Measurements from ENCODE around the gene NMBR. TPM values are rescaled to one million over a fixed set of nuclear protein-coding genes. Genes with fewer than 3 reads are reported as not detected.
A peak's percentile ranks its signal among the peaks of the same experiment; 100 is the strongest.
"Not testable (repeated sequence)": the region's sequence is repeated elsewhere in the genome, so short reads cannot be mapped to it uniquely, and the experiment has no call there.

NMBR gene
- total RNA-seq, 2 donors from 2014 or later: not detected

- Mint-ChIP-seq H3K9me3 (no peaks in the 10 kb centered on the region), H3K36me3 (no peaks in the 10 kb centered on the region)
- no peak for DNase-seq (ENCODE audit: low spot score in 2 of 2)
These were observed 20.1 kb upstream of the NMBR start for GRCh38 chr6:142167071-142167470.

DNA sequence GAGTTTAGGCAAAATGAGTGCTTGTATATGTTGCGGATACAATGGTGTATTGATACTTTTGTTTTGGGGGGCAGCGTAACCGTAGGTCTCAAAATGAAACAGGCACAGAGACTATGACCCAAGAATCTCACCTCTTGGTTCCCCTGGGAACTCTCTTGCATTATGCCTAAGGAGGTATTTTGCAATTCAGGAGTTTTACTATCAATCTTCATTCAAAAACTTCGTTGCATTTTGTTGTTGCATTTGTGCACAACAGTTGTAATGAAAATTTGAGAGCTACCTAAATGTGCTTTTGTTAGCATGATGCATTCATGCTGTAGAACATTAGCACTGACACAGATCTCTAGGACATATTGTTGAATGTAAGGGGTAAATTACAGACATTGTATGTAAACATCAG is 18.3 kb upstream of the NMBR start:
- DNase-seq (ENCODE audit: low spot score in 2 of 2) (no peak), ATAC-seq (no peak)
- Mint-ChIP-seq H3K9me3 (no peaks in the 10 kb centered on the region), H3K27ac (no peak overlapping the region), H3K36me3 (no peaks in the 10 kb centered on the region)

More at GRCh38 chr6:142167071-142167470, 20.1 kb upstream of the NMBR start:
- ATAC-seq: no peak
- peak overlapping the region in 1 of 2 donors; percentile 36 for H3K27ac Mint-ChIP-seq

DNA sequence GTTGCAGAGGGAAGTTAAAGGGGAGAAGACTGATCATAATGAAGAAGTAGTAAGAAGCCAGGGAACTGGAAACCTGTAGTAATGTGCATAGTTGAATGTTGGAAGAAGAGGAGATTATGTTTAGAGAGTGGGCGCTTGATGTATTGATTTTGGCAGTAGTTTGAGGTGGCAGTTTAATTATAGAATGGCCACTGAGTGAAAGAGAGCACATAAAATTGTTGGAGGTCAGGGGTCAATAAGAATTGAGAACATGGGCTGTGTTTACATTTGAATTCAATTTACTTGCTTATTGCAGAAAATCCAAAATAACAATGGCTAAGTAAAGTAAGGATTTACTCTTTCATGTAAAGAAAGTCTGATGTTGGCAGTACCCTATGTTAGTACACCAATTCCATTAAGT is 15.9 kb upstream of the NMBR start:
- Mint-ChIP-seq H3K27ac (no peak overlapping the region), H3K9me3 (no peaks in the 10 kb centered on the region), H3K36me3 (no peaks in the 10 kb centered on the region)
- ATAC-seq (no peak), DNase-seq (ENCODE audit: low spot score in 2 of 2) (no peak)

- H3K9me3 Mint-ChIP-seq; DNase-seq (ENCODE audit: low spot score in 2 of 2); H3K36me3 Mint-ChIP-seq; H3K27ac Mint-ChIP-seq; ATAC-seq: not testable (repeated sequence)
These were observed 9.8 kb upstream of the NMBR start for GRCh38 chr6:142156758-142157068.

- DNase-seq (ENCODE audit: low spot score in 2 of 2) (no peak), ATAC-seq (peak in 1 of 2 donors; percentile 43)
- Mint-ChIP-seq H3K36me3 (peaks cover 0 to under 1% of the 10 kb centered on the region in 2 donors), H3K9me3 (no peaks in the 10 kb centered on the region), H3K27ac (no peak overlapping the region)
These were observed 9.2 kb upstream of the NMBR start for GRCh38 chr6:142155895-142156757.

DNA sequence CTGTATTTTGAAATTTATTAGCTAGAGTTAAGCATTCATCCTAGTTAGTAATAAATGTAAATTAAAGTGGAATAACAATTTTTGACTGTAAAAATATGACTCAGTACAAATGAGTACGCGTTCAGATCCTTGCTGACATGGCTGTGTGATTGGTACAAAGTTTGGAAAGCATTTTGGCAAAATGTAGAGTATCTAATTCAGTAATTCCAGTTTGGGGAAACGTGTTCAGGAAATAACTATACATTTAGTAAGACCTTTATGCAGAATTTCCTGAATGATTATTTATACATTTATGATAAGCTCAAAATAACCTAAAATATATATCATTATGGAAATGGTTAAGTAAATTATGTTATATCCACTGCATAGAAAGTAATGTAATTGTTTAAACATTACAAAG is 8.2 kb upstream of the NMBR start:
- DNase-seq (ENCODE audit: low spot score in 2 of 2) (no peak), ATAC-seq (no peak)
- no peak overlapping the region for H3K27ac Mint-ChIP-seq
- peaks cover 4 to 11% of the 10 kb centered on the region in 2 donors for H3K36me3 Mint-ChIP-seq
- no peaks in the 10 kb centered on the region for H3K9me3 Mint-ChIP-seq

- ATAC-seq: no peak
These were observed 7.4 kb upstream of the NMBR start for GRCh38 chr6:142154336-142154735.

GRCh38 chr6:142153196-142153595 is 6.3 kb upstream of the NMBR start:
- Mint-ChIP-seq H3K27ac (peak overlapping the region in 1 of 2 donors; percentile 40), H3K9me3 (no peaks in the 10 kb centered on the region), H3K36me3 (peaks cover 7 to 16% of the 10 kb centered on the region in 2 donors)
- DNase-seq (ENCODE audit: low spot score in 2 of 2) (no peak), ATAC-seq (peak; percentile 44 to 69)

More at GRCh38 chr6:142154336-142154735, 7.4 kb upstream of the NMBR start:
- Mint-ChIP-seq H3K27ac (no peak overlapping the region), H3K9me3 (no peaks in the 10 kb centered on the region), H3K36me3 (peaks cover 5 to 12% of the 10 kb centered on the region in 2 donors)
- DNase-seq (ENCODE audit: low spot score in 2 of 2): no peak

DNA sequence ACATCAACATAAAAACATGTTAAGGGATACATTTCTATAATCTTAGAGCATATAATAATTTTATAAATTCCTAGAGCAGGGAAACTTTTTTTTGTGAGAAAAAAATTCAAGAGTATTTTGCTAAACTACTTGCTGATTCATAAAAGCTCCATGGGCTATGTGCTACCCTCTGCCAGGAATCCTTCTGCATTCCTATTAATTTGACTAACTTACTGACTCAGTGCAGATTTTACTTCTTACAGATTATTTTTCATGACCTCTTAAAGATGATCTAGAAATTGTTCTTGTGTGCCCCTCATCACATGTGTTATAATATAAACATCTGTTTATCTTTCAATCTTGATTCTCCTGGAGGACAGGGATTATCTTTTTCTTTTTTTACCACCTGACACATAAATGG is 5.8 kb upstream of the NMBR start:
- no peaks in the 10 kb centered on the region for H3K9me3 Mint-ChIP-seq
- no peak overlapping the region for H3K27ac Mint-ChIP-seq
- H3K36me3 Mint-ChIP-seq: peaks cover 9 to 18% of the 10 kb centered on the region in 2 donors
- no peak for DNase-seq (ENCODE audit: low spot score in 2 of 2)
- no peak for ATAC-seq

DNA sequence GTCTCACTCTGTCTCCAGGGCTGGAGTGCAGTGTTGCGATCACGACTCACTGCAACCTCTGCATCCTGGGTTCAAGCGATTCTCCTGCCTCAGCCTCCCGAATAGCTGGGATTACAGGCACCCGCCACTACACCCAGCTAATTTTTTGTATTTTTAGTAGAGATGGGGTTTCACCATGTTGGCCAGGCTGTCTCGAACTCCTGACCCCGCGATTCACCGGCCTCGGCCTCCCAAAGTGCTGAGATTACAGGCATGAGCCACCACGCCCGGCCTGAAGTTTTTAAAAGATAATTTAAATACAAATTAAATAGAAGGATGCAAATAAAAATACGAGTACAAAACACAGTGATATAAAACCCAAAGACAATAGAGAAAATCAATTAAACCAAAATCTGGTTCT is 5.4 kb downstream of the NMBR start:
- not testable (repeated sequence) for H3K27ac Mint-ChIP-seq; DNase-seq (ENCODE audit: low spot score in 2 of 2); H3K36me3 Mint-ChIP-seq; ATAC-seq; H3K9me3 Mint-ChIP-seq

DNA sequence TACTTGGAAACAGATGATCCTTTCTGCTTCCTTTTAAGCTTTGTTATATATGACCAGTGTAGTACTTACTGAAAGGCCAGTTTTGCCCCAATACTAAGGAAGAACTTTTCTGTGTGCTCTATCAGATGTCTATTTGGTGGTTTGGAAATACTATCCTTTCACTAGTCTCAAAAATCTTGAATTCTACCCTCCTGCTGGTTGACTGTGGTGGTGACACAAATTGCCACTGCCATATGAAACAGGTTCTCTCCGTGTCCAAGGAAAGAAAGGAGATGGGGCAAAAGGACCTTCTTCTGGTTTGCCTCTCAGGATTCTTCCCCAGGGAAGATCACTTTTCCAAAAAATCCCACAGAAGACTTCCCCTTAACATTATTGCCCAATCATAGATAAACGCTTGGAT is 8.0 kb downstream of the NMBR start:
- DNase-seq (ENCODE audit: low spot score in 2 of 2): no peak
- H3K36me3 Mint-ChIP-seq: no peaks in the 10 kb centered on the region
- no peak overlapping the region for H3K27ac Mint-ChIP-seq
- ATAC-seq: no peak
- H3K9me3 Mint-ChIP-seq: no peaks in the 10 kb centered on the region

DNA sequence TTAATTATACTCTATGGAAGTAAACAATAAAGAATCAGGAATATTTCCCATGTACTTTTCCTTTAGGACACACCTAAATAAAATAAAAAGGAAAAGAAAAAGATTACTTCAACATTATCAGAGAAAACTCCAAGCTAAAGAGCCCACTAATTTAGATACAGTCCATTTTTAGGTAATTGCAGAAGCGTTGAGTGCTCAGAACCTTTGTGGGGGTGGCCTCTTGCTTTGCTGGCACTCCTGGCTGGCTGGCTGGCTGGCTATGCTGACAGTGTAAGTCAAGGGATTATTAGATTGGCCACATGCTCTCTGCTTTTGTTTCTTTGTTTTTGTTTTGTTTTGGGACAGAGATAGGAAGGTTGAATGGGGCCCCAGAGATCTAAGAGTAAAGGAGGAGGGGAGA is 14.3 kb downstream of the NMBR start, which contains the start of gene GJE1:
Gene GJE1, plus strand, starts transcription at position 301 of the 400 bp plus-strand sequence. CDS start 234 bp downstream, outside the sequence.
- H3K36me3 Mint-ChIP-seq: no peaks in the 10 kb centered on the region
- H3K27ac Mint-ChIP-seq: no peak within 1 kb of the TSS
- DNase-seq (ENCODE audit: low spot score in 2 of 2) (no peak), ATAC-seq (no peak)
- no peaks in the 10 kb centered on the region for H3K9me3 Mint-ChIP-seq

DNA sequence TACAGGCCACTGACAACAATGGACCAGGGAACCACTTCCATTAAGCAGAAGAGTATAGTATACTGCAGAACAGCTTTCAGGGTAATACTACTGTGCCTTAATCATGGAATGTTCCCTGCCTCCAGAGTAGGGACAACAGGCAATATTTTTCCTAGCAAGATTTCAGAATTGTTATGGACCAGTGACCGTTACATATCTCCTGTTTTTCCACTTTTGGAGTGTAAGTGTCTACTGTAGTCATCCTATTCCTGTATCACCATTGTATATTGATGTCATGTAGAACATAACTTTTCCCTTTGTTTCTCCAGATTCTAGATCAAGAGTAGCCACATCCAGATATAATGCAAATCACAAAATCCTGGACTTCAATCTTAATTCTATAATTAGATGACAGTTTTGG is 16.1 kb downstream of the NMBR start:
- H3K27ac Mint-ChIP-seq: no peak overlapping the region
- H3K9me3 Mint-ChIP-seq: no peaks in the 10 kb centered on the region
- DNase-seq (ENCODE audit: low spot score in 2 of 2): no peak
- H3K36me3 Mint-ChIP-seq: no peaks in the 10 kb centered on the region
- ATAC-seq: no peak

- H3K27ac Mint-ChIP-seq: no peak overlapping the region
- no peaks in the 10 kb centered on the region for H3K9me3 Mint-ChIP-seq
- no peaks in the 10 kb centered on the region for H3K36me3 Mint-ChIP-seq
- ATAC-seq: no peak
- DNase-seq (ENCODE audit: low spot score in 2 of 2): no peak
These were observed 25.6 kb downstream of the NMBR start for GRCh38 chr6:142121342-142121741.

- DNase-seq (ENCODE audit: low spot score in 2 of 2): no peak
- Mint-ChIP-seq H3K27ac (no peak overlapping the region), H3K9me3 (no peaks in the 10 kb centered on the region), H3K36me3 (no peaks in the 10 kb centered on the region)
- ATAC-seq: no peak
These were observed 28.0 kb downstream of the NMBR start for GRCh38 chr6:142118925-142119324.

DNA sequence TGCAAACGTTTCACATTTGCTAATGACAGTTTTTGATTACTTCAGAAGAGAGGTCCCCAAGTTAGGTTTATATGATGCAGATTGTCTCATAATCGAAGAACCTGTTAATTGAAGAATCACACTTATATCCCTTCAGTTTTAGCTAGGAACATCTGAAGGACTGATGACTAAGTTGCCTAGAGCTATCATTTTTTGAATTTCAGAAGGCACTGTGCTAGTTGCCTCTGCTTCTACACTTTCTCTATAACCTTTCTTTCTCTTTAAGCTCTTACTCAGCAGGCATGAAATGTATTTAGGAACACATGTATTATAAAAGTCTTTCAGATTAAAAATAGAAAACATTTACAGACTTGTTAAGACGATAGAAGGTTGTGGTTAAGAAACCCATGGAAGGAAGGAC is 28.6 kb downstream of the NMBR start:
- no peaks in the 10 kb centered on the region for H3K9me3 Mint-ChIP-seq
- H3K36me3 Mint-ChIP-seq: no peaks in the 10 kb centered on the region
- no peak overlapping the region for H3K27ac Mint-ChIP-seq

GRCh38 chr6:142117366-142117765 is 29.6 kb downstream of the NMBR start:
- Mint-ChIP-seq H3K27ac (no peak overlapping the region), H3K9me3 (no peaks in the 10 kb centered on the region), H3K36me3 (no peaks in the 10 kb centered on the region)
- DNase-seq (ENCODE audit: low spot score in 2 of 2): no peak
- no peak for ATAC-seq

More for the DNA sequence above, 28.6 kb downstream of the NMBR start:
- DNase-seq (ENCODE audit: low spot score in 2 of 2) (no peak), ATAC-seq (no peak)

- Mint-ChIP-seq H3K36me3 (no peaks in the 10 kb centered on the region), H3K9me3 (no peaks in the 10 kb centered on the region), H3K27ac (no peak overlapping the region)
- ATAC-seq (no peak), DNase-seq (ENCODE audit: low spot score in 2 of 2) (peak in 1 of 2 donors; percentile 77)
These were observed 34.4 kb downstream of the NMBR start for GRCh38 chr6:142112451-142113061.
